GM18520 (cell line): Measurements from ENCODE around the gene INTS13.
"Not testable (repeated sequence)": the region's sequence is repeated elsewhere in the genome, so short reads cannot be mapped to it uniquely, and the experiment has no call there.

Source experiments
- ATAC-seq: cut with Tn5 transposase; IDR thresholded peaks from one replicate; pipeline ENCODE4 v1.9.1; 2021; ENCODE audit not compliant: unreplicated experiment

Gene INTS13

GRCh38 chr12:26935636-26936378, 2.0 kb downstream of the INTS13 start:
- no peak for ATAC-seq

- ATAC-seq: no peak
Measured at GRCh38 chr12:26929590-26929989, 8.2 kb downstream of the INTS13 start.

GRCh38 chr12:26928661-26929060, 9.1 kb downstream of the INTS13 start:
- ATAC-seq: no peak

GRCh38 chr12:26921886-26922285, 15.9 kb downstream of the INTS13 start:
- no peak for ATAC-seq

GRCh38 chr12:26919216-26919555, 18.6 kb downstream of the INTS13 start:
- ATAC-seq: no peak

- no peak for ATAC-seq
Measured at GRCh38 chr12:26918321-26919215, 19.2 kb downstream of the INTS13 start.

- no peak for ATAC-seq
Measured at GRCh38 chr12:26906704-26907103, 31.1 kb downstream of the INTS13 start.

GRCh38 chr12:26906024-26906423, 31.8 kb downstream of the INTS13 start:
- no peak for ATAC-seq

GRCh38 chr12:26903396-26903795, 34.4 kb downstream of the INTS13 start:
- not testable (repeated sequence) for ATAC-seq

GRCh38 chr12:26896913-26897312, 40.9 kb downstream of the INTS13 start:
- ATAC-seq: no peak

GRCh38 chr12:26895672-26896071, 42.1 kb downstream of the INTS13 start:
- no peak for ATAC-seq

- ATAC-seq: no peak
Measured at GRCh38 chr12:26891704-26892103, 46.1 kb downstream of the INTS13 start.

GRCh38 chr12:26890784-26891183, 47.0 kb downstream of the INTS13 start:
- ATAC-seq: no peak

GRCh38 chr12:26884765-26885576, 52.8 kb downstream of the INTS13 start:
- ATAC-seq: peak; percentile 76

GRCh38 chr12:26880625-26881024, 57.2 kb downstream of the INTS13 start:
- ATAC-seq: no peak

GRCh38 chr12:26878661-26879119, 59.1 kb downstream of the INTS13 start:
- ATAC-seq: peak; percentile 37

GRCh38 chr12:26874501-26875296, 63.1 kb downstream of the INTS13 start:
- peak; percentile 75 for ATAC-seq

- no peak for ATAC-seq
Measured at GRCh38 chr12:26872625-26873024, 65.2 kb downstream of the INTS13 start.

GRCh38 chr12:26871985-26872384, 65.8 kb downstream of the INTS13 start:
- ATAC-seq: no peak
